ENCODE results near the gene UGGT2.

GRCh38 chr13:95842898-95843297, 210.3 kb downstream of the UGGT2 start:
- TF ChIP-seq POLR2A (IDR thresholded peaks at IDR 0.05) (no peak), POLR2AphosphoS5 (IDR thresholded peaks at IDR 0.05) (no peak)
